HEK293 (cell line): ENCODE measurements around the gene EPHA2.

Experiments used
- BCL11A ChIP-seq: fragments of 450-650 bp; formaldehyde crosslinking; IDR thresholded peaks from 2 replicates; pipeline ENCODE4 v1.5.1; 2016; ENCODE audit warnings: low read depth, missing biosample characterization, missing genetic modification characterization
- GLIS1 ChIP-seq: fragments of 450-650 bp; formaldehyde crosslinking; IDR thresholded peaks from 2 replicates; pipeline ENCODE4 v1.5.1; 2016; ENCODE audit warnings: missing biosample characterization, missing genetic modification characterization
- ZBTB8A ChIP-seq: fragments of 450-650 bp; formaldehyde crosslinking; IDR thresholded peaks from 2 replicates; pipeline ENCODE4 v1.5.1; 2016; ENCODE audit warnings: missing biosample characterization, missing genetic modification characterization
- ZEB2 ChIP-seq: fragments of 450-650 bp; formaldehyde crosslinking; IDR thresholded peaks from 2 replicates; pipeline ENCODE4 v1.5.1; 2016; ENCODE audit warnings: missing biosample characterization, missing genetic modification characterization
- ZNF311 ChIP-seq: fragments of 450-650 bp; formaldehyde crosslinking; IDR thresholded peaks from 2 replicates; pipeline ENCODE4 v1.5.1; 2017; ENCODE audit warnings: missing biosample characterization, missing genetic modification characterization, borderline replicate concordance
- ZNF37A ChIP-seq: fragments of 450-650 bp; IDR thresholded peaks from 2 replicates; pipeline ENCODE4 v1.5.1; 2018; ENCODE audit warnings: missing biosample characterization, missing genetic modification characterization
- ZNF48 ChIP-seq: fragments of 450-650 bp; formaldehyde crosslinking; IDR thresholded peaks from 2 replicates; pipeline ENCODE4 v1.5.1; 2016; ENCODE audit warnings: missing biosample characterization, missing genetic modification characterization
- ZNF600 ChIP-seq: fragments of 450-650 bp; formaldehyde crosslinking; IDR thresholded peaks from 2 replicates; pipeline ENCODE4 v1.5.1; 2016; ENCODE audit warnings: missing biosample characterization, missing genetic modification characterization
- TF ChIP-seq, protein P1 (sequence below): fragments of 450-650 bp; formaldehyde crosslinking; IDR thresholded peaks from 2 replicates; pipeline ENCODE4 v1.5.1; 2016; ENCODE audit warnings: missing biosample characterization, missing genetic modification characterization
- TF ChIP-seq, protein P2 (sequence below): fragments of 450-650 bp; formaldehyde crosslinking; IDR thresholded peaks from 2 replicates; pipeline ENCODE4 v1.5.1; 2016; ENCODE audit warnings: missing biosample characterization, missing genetic modification characterization, low read depth
- TF ChIP-seq, protein P3 (sequence below): fragments of 450-650 bp; formaldehyde crosslinking; IDR thresholded peaks from 2 replicates; pipeline ENCODE4 v1.5.1; 2016; ENCODE audit warnings: missing biosample characterization, missing genetic modification characterization
- TF ChIP-seq, protein P4 (sequence below): fragments of 450-650 bp; formaldehyde crosslinking; IDR thresholded peaks from 2 replicates; pipeline ENCODE4 v1.5.1; 2016; ENCODE audit warnings: missing biosample characterization, missing genetic modification characterization, borderline replicate concordance
- TF ChIP-seq, protein P5 (sequence below): fragments of 450-650 bp; formaldehyde crosslinking; IDR thresholded peaks from 2 replicates; pipeline ENCODE4 v1.5.1; 2016; ENCODE audit warnings: missing biosample characterization, missing genetic modification characterization
- TF ChIP-seq, protein P6 (sequence below): fragments of 450-650 bp; formaldehyde crosslinking; IDR thresholded peaks from 2 replicates; pipeline ENCODE4 v1.5.1; 2017; ENCODE audit warnings: missing biosample characterization, mild to moderate bottlenecking, missing genetic modification characterization, moderate library complexity
- TF ChIP-seq, protein P7 (sequence below): fragments of 450-650 bp; formaldehyde crosslinking; IDR thresholded peaks from 2 replicates; pipeline ENCODE4 v1.5.1; 2017; ENCODE audit warnings: missing biosample characterization, missing genetic modification characterization

The EPHA2 gene

DNA sequence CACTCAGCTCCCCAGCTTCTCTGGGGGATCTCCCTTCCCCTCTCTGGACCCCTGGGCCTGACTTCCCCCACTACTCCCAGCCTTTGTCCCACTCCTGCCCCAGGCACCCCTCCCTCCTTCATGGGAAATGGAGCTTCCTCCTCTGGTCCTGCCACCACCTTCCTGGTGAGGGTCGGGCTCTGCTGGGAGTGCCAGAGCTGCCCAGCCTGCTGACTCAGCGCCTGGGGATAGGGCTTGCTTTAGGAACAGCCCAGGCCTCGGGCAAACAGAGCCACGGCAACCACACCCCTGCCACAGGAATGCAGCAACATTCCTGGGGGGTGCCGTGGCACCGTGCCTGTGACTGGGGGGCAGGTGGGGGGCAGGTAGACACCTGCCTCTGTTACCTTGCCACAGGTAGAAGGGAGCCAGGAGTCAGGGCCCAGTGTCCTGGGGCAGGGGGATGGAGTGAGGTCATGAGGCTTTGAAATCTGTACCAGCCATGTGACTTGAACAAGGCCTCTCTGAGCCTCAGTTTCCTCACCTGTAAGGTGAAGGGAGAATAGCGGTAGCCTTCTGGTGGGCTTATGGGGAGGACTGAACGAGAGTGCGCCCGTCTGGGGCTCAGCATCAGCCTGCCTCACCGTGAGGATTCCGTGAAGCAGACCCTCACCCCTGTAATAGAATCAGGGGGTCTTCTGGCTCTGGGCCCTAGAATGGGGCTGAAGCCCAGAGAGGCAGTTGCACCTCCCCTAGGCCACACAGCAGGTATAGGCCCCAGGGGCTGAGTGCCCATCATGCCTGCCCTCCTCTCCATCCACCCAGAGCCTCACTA, 17.8 kb upstream of the EPHA2 start (continued):
- TF ChIP-seq, protein P1, sequence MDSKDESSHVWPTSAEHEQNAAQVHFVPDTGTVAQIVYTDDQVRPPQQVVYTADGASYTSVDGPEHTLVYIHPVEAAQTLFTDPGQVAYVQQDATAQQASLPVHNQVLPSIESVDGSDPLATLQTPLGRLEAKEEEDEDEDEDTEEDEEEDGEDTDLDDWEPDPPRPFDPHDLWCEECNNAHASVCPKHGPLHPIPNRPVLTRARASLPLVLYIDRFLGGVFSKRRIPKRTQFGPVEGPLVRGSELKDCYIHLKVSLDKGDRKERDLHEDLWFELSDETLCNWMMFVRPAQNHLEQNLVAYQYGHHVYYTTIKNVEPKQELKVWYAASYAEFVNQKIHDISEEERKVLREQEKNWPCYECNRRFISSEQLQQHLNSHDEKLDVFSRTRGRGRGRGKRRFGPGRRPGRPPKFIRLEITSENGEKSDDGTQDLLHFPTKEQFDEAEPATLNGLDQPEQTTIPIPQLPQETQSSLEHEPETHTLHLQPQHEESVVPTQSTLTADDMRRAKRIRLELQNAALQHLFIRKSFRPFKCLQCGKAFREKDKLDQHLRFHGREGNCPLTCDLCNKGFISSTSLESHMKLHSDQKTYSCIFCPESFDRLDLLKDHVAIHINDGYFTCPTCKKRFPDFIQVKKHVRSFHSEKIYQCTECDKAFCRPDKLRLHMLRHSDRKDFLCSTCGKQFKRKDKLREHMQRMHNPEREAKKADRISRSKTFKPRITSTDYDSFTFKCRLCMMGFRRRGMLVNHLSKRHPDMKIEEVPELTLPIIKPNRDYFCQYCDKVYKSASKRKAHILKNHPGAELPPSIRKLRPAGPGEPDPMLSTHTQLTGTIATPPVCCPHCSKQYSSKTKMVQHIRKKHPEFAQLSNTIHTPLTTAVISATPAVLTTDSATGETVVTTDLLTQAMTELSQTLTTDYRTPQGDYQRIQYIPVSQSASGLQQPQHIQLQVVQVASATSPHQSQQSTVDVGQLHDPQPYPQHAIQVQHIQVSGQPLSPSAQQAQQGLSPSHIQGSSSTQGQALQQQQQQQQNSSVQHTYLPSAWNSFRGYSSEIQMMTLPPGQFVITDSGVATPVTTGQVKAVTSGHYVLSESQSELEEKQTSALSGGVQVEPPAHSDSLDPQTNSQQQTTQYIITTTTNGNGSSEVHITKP = peak; percentile 72
- no peak for TF ChIP-seq ZNF37A
- TF ChIP-seq, protein P2, sequence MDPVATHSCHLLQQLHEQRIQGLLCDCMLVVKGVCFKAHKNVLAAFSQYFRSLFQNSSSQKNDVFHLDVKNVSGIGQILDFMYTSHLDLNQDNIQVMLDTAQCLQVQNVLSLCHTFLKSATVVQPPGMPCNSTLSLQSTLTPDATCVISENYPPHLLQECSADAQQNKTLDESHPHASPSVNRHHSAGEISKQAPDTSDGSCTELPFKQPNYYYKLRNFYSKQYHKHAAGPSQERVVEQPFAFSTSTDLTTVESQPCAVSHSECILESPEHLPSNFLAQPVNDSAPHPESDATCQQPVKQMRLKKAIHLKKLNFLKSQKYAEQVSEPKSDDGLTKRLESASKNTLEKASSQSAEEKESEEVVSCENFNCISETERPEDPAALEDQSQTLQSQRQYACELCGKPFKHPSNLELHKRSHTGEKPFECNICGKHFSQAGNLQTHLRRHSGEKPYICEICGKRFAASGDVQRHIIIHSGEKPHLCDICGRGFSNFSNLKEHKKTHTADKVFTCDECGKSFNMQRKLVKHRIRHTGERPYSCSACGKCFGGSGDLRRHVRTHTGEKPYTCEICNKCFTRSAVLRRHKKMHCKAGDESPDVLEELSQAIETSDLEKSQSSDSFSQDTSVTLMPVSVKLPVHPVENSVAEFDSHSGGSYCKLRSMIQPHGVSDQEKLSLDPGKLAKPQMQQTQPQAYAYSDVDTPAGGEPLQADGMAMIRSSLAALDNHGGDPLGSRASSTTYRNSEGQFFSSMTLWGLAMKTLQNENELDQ (tag by site-specific recombination) = no peak
- no peak for TF ChIP-seq ZNF311 (tag by site-specific recombination)
- TF ChIP-seq, protein P3, sequence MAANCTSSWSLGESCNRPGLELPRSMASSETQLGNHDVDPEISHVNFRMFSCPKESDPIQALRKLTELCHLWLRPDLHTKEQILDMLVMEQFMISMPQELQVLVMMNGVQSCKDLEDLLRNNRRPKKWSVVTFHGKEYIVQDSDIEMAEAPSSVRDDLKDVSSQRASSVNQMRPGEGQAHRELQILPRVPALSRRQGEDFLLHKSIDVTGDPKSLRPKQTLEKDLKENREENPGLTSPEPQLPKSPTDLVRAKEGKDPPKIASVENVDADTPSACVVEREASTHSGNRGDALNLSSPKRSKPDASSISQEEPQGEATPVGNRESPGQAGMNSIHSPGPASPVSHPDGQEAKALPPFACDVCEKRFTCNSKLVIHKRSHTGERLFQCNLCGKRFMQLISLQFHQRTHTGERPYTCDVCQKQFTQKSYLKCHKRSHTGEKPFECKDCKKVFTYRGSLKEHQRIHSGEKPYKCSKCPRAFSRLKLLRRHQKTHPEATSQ (tag by site-specific recombination) = no peak
- TF ChIP-seq ZNF48 (tag by site-specific recombination) = no peak
- TF ChIP-seq, protein P4, sequence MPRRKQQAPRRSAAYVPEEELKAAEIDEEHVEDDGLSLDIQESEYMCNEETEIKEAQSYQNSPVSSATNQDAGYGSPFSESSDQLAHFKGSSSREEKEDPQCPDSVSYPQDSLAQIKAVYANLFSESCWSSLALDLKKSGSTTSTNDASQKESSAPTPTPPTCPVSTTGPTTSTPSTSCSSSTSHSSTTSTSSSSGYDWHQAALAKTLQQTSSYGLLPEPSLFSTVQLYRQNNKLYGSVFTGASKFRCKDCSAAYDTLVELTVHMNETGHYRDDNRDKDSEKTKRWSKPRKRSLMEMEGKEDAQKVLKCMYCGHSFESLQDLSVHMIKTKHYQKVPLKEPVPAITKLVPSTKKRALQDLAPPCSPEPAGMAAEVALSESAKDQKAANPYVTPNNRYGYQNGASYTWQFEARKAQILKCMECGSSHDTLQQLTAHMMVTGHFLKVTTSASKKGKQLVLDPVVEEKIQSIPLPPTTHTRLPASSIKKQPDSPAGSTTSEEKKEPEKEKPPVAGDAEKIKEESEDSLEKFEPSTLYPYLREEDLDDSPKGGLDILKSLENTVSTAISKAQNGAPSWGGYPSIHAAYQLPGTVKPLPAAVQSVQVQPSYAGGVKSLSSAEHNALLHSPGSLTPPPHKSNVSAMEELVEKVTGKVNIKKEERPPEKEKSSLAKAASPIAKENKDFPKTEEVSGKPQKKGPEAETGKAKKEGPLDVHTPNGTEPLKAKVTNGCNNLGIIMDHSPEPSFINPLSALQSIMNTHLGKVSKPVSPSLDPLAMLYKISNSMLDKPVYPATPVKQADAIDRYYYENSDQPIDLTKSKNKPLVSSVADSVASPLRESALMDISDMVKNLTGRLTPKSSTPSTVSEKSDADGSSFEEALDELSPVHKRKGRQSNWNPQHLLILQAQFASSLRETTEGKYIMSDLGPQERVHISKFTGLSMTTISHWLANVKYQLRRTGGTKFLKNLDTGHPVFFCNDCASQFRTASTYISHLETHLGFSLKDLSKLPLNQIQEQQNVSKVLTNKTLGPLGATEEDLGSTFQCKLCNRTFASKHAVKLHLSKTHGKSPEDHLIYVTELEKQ = no peak
- TF ChIP-seq ZBTB8A (tag by site-specific recombination) = 0 out of 2 replicates have a peak, but pooled peaks have one; percentile 18
- TF ChIP-seq, protein P5, sequence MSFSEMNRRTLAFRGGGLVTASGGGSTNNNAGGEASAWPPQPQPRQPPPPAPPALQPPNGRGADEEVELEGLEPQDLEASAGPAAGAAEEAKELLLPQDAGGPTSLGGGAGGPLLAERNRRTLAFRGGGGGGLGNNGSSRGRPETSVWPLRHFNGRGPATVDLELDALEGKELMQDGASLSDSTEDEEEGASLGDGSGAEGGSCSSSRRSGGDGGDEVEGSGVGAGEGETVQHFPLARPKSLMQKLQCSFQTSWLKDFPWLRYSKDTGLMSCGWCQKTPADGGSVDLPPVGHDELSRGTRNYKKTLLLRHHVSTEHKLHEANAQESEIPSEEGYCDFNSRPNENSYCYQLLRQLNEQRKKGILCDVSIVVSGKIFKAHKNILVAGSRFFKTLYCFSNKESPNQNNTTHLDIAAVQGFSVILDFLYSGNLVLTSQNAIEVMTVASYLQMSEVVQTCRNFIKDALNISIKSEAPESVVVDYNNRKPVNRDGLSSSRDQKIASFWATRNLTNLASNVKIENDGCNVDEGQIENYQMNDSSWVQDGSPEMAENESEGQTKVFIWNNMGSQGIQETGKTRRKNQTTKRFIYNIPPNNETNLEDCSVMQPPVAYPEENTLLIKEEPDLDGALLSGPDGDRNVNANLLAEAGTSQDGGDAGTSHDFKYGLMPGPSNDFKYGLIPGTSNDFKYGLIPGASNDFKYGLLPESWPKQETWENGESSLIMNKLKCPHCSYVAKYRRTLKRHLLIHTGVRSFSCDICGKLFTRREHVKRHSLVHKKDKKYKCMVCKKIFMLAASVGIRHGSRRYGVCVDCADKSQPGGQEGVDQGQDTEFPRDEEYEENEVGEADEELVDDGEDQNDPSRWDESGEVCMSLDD (tag by site-specific recombination) = 0 out of 2 replicates have a peak, but pooled peaks have one; percentile 27
- TF ChIP-seq, protein P6, sequence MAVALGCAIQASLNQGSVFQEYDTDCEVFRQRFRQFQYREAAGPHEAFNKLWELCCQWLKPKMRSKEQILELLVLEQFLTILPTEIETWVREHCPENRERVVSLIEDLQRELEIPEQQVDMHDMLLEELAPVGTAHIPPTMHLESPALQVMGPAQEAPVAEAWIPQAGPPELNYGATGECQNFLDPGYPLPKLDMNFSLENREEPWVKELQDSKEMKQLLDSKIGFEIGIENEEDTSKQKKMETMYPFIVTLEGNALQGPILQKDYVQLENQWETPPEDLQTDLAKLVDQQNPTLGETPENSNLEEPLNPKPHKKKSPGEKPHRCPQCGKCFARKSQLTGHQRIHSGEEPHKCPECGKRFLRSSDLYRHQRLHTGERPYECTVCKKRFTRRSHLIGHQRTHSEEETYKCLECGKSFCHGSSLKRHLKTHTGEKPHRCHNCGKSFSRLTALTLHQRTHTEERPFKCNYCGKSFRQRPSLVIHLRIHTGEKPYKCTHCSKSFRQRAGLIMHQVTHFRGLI = peak; percentile 64; the same call in 1 of the 2 replicates
- TF ChIP-seq, protein P7, sequence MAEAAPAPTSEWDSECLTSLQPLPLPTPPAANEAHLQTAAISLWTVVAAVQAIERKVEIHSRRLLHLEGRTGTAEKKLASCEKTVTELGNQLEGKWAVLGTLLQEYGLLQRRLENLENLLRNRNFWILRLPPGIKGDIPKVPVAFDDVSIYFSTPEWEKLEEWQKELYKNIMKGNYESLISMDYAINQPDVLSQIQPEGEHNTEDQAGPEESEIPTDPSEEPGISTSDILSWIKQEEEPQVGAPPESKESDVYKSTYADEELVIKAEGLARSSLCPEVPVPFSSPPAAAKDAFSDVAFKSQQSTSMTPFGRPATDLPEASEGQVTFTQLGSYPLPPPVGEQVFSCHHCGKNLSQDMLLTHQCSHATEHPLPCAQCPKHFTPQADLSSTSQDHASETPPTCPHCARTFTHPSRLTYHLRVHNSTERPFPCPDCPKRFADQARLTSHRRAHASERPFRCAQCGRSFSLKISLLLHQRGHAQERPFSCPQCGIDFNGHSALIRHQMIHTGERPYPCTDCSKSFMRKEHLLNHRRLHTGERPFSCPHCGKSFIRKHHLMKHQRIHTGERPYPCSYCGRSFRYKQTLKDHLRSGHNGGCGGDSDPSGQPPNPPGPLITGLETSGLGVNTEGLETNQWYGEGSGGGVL = peak; percentile 86
- peak; percentile 74 for TF ChIP-seq ZNF600 (tag by site-specific recombination)
- no peak for TF ChIP-seq BCL11A (tag by site-specific recombination)
- peak; percentile 95 for TF ChIP-seq ZEB2 (tag by site-specific recombination)
- TF ChIP-seq GLIS1 (tag by site-specific recombination) = peak; percentile 54
